Natural killer cell treated with Interleukin-12 subunit alpha and Interleukin-12 subunit beta and Interleukin-15 and Interleukin-18, amount 100 ng/mL, for 72 hours (primary cell): Measurements from ENCODE around the gene RNU7-1. TPM values are rescaled to one million over a fixed set of nuclear protein-coding genes. Genes with fewer than 3 reads are reported as not detected.
A peak's percentile ranks its signal among the peaks of the same experiment; 100 is the strongest.

Experiments used
- ATAC-seq, 2 donors: fragments of 150-1000 bp; cut with Tn5 transposase in 1 of 2; sonication (Bioruptor Pico), chemical (Tn5 transposase) in 1 of 2; 2 replicates each; pipeline ENCODE4 v1.10.0; 2021
- DNase-seq: peaks from one replicate; pipeline ENCODE4 v3.0.0; 2022; ENCODE audit warnings: low spot score
- H3K27ac Mint-ChIP-seq, 2 donors: 1 replicate in 1 of 2; 2 replicates in 1 of 2; pipeline ENCODE4 v1.8.0; 2022; ENCODE audit warnings: mixed read lengths in 2 of 2, mild to moderate bottlenecking in 1 of 2, moderate library complexity in 1 of 2
- H3K27me3 Mint-ChIP-seq, 2 donors: 1 replicate in 1 of 2; 2 replicates in 1 of 2; pipeline ENCODE4 v1.8.0; 2022; ENCODE audit warnings: mixed read lengths in 2 of 2
- H3K36me3 Mint-ChIP-seq: one replicate; pipeline ENCODE4 v1.8.0; 2022; ENCODE audit warnings: mixed read lengths
- H3K4me1 Mint-ChIP-seq, 2 donors: 1 replicate in 1 of 2; 2 replicates in 1 of 2; pipeline ENCODE4 v1.8.0; 2022; ENCODE audit warnings: low read depth in 2 of 2, mixed read lengths in 2 of 2, mild to moderate bottlenecking in 1 of 2
- H3K4me3 Mint-ChIP-seq: one replicate; pipeline ENCODE4 v1.8.0; 2022; ENCODE audit warnings: mixed read lengths
- H3K9me3 Mint-ChIP-seq: 2 replicates; pipeline ENCODE4 v1.8.0; 2022; ENCODE audit warnings: mixed read lengths
- total RNA-seq, 2 donors: library from RNA; stranded (reverse); gene quantifications; one replicate each; pipeline ENCODE4 v1.2.3, GENCODE V29; 2022

RNU7-1 gene
- total RNA-seq, 2 donors from 2014 or later = not detected

GRCh38 chr12:6964605-6965025 lies 21.0 kb downstream of the RNU7-1 start:
- Mint-ChIP-seq H3K4me1 (peaks cover 40 to 45% of the 10 kb centered on the region in 2 donors), H3K4me3 (no peak overlapping the region), H3K36me3 (peaks cover 21% of the 10 kb centered on the region), H3K27me3 (no peaks in the 10 kb centered on the region), H3K27ac (peak overlapping the region; percentile 84), H3K9me3 (no peaks in the 10 kb centered on the region)
- no peak for ATAC-seq
- no peak for DNase-seq

- H3K27ac Mint-ChIP-seq = peak overlapping the region; percentile 84
- H3K27me3 Mint-ChIP-seq = no peaks in the 10 kb centered on the region
- peaks cover 40 to 45% of the 10 kb centered on the region in 2 donors for H3K4me1 Mint-ChIP-seq
- no peaks in the 10 kb centered on the region for H3K9me3 Mint-ChIP-seq
- H3K36me3 Mint-ChIP-seq = peaks cover 21% of the 10 kb centered on the region
- peak; percentile 87 for DNase-seq
- H3K4me3 Mint-ChIP-seq = no peak overlapping the region
- peak; percentile 56 to 64 for ATAC-seq
Observed at GRCh38 chr12:6965026-6965661, 21.5 kb downstream of the RNU7-1 start.

DNA sequence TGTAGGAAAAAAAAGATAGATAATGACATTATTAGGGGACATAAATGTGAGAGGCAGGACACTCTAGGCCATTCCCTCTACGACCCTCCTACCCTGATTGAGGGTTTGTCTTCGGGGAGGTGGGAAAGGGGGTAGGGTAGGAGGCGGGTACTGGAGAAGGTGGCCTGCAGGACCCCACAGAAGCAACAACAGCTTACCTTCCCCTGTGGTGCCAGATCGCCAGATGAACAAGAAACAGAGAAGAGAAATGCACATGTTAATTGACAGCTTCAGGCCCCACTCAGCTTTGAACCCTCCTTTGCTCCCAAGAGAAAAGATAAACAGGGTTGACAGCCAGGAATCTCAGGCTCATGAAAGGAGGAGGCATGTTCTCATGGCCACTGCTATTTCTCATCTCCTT lies 22.1 kb downstream of the RNU7-1 start:
- DNase-seq (no peak), ATAC-seq (no peak)
- peaks cover 24% of the 10 kb centered on the region for H3K36me3 Mint-ChIP-seq
- peak overlapping the region; percentile 84 for H3K27ac Mint-ChIP-seq
- peaks cover 36 to 42% of the 10 kb centered on the region in 2 donors for H3K4me1 Mint-ChIP-seq
- no peak overlapping the region for H3K4me3 Mint-ChIP-seq
- no peaks in the 10 kb centered on the region for H3K27me3 Mint-ChIP-seq
- H3K9me3 Mint-ChIP-seq = no peaks in the 10 kb centered on the region

- DNase-seq (peak; percentile 23), ATAC-seq (no peak)
- no peaks in the 10 kb centered on the region for H3K27me3 Mint-ChIP-seq
- peak overlapping the region; percentile 84 for H3K27ac Mint-ChIP-seq
- H3K4me1 Mint-ChIP-seq = peaks cover 32 to 40% of the 10 kb centered on the region in 2 donors
- H3K4me3 Mint-ChIP-seq = no peak overlapping the region
- no peaks in the 10 kb centered on the region for H3K9me3 Mint-ChIP-seq
- H3K36me3 Mint-ChIP-seq = peaks cover 27% of the 10 kb centered on the region
Observed at GRCh38 chr12:6966351-6966750, 22.7 kb downstream of the RNU7-1 start.

DNA sequence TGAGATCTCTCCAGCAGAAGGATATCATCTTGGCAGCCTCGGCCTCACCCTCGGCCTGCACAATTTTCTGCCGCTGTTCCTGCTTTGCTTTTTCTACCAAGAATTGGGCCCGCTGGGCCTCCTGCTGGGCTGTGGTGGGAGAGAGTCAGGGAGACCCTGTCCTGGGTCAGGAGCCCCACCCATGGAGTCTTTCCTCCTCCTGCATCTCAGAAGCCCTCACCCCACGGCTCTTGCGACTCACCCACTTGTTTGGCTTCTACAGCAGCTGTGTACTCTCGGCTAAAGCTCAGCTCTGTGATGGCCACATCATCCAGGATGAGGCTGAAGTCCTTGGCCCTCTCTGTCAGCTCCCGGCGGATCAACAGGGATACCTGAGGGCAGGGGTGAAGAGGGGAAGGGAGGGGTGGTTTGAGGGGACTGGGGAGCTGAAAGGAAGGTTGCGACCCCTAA lies 24.1 kb downstream of the RNU7-1 start:
- DNase-seq (no peak), ATAC-seq (no peak)
- H3K4me3 Mint-ChIP-seq = no peak overlapping the region
- no peaks in the 10 kb centered on the region for H3K9me3 Mint-ChIP-seq
- no peaks in the 10 kb centered on the region for H3K27me3 Mint-ChIP-seq
- H3K27ac Mint-ChIP-seq = peak overlapping the region in 1 of 2 donors; percentile 25
- H3K36me3 Mint-ChIP-seq = peaks cover 39% of the 10 kb centered on the region
- H3K4me1 Mint-ChIP-seq = peaks cover 33 to 42% of the 10 kb centered on the region in 2 donors

GRCh38 chr12:6968426-6968825 lies 24.8 kb downstream of the RNU7-1 start:
- ATAC-seq (no peak), DNase-seq (no peak)
- H3K4me1 Mint-ChIP-seq = peaks cover 32 to 49% of the 10 kb centered on the region in 2 donors
- peak overlapping the region; percentile 94 to 98 for H3K27ac Mint-ChIP-seq
- no peaks in the 10 kb centered on the region for H3K27me3 Mint-ChIP-seq
- H3K4me3 Mint-ChIP-seq = peak overlapping the region; percentile 100
- no peaks in the 10 kb centered on the region for H3K9me3 Mint-ChIP-seq
- peaks cover 41% of the 10 kb centered on the region for H3K36me3 Mint-ChIP-seq

DNA sequence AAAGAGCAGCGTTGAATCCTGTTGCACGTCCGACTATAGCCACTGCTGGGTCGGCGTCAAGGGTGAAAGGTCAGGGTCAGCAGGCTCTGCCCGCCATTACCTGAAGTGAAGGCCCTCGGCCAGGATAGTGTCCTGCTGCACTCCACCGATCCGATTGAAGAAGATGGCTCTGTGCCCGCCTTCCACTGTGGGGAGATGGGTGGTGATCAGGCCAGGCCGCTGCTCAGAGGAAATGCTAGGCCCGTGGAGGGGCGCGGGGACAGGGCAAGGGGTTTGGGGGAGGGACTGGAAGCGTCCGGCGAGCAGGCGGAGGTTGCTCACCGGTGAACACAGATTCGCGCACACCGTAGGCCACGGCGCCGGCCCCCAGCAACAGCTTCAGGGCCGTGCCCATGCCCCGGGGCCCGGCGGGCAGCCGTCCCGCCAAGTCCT lies 26.5 kb downstream of the RNU7-1 start:
- DNase-seq (no peak), ATAC-seq (peak in 1 of 2 donors; percentile 51)
- Mint-ChIP-seq H3K27me3 (no peaks in the 10 kb centered on the region), H3K9me3 (no peaks in the 10 kb centered on the region), H3K4me1 (peaks cover 32 to 57% of the 10 kb centered on the region in 2 donors), H3K27ac (peak overlapping the region; percentile 94 to 98), H3K36me3 (peaks cover 41% of the 10 kb centered on the region), H3K4me3 (peak overlapping the region; percentile 100)

GRCh38 chr12:6974180-6974579 lies 30.6 kb downstream of the RNU7-1 start:
- Mint-ChIP-seq H3K27ac (peak overlapping the region in 1 of 2 donors; percentile 98), H3K4me1 (peaks cover 24 to 36% of the 10 kb centered on the region in 2 donors), H3K4me3 (no peak overlapping the region), H3K36me3 (peaks cover 43% of the 10 kb centered on the region), H3K9me3 (no peaks in the 10 kb centered on the region), H3K27me3 (no peaks in the 10 kb centered on the region)
- ATAC-seq = no peak
- no peak for DNase-seq

DNA sequence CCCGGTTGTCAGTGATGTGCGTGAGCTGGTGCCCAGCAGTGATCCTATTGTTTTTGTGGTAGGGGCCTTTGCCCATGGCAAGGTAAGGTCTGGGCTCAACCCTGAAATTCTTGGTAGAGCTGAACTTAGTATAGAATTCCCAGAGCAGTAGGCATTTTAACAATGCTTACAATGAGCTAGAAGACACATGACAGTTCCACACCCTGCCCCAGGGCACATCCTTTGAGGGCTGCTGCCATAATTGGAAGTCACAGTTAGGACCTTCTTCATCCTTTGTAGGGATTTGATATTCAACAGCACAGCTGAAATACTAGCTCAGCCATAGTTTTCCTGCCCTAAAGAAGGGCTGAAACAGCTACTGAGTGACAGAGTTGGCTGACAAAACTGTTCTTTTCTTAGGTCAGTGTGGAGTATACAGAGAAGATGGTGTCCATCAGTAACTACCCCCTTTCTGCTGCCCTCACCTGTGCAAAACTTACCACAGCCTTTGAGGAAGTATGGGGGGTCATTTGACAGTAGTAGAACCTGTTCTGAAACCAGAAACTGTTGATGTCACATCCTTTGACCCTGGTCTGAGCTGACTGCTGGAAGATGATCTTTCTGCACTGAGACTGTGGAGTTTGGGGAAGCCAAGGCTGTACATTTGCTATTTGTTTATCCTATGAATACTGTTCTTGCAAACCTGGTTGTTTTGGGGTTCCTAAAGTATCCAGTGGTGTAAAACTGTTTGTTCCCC lies 31.8 kb downstream of the RNU7-1 start:
- peaks cover 22 to 33% of the 10 kb centered on the region in 2 donors for H3K4me1 Mint-ChIP-seq
- no peaks in the 10 kb centered on the region for H3K9me3 Mint-ChIP-seq
- H3K36me3 Mint-ChIP-seq = peaks cover 41% of the 10 kb centered on the region
- H3K27ac Mint-ChIP-seq = no peak overlapping the region
- no peak for DNase-seq
- H3K27me3 Mint-ChIP-seq = no peaks in the 10 kb centered on the region
- H3K4me3 Mint-ChIP-seq = no peak overlapping the region
- no peak for ATAC-seq

DNA sequence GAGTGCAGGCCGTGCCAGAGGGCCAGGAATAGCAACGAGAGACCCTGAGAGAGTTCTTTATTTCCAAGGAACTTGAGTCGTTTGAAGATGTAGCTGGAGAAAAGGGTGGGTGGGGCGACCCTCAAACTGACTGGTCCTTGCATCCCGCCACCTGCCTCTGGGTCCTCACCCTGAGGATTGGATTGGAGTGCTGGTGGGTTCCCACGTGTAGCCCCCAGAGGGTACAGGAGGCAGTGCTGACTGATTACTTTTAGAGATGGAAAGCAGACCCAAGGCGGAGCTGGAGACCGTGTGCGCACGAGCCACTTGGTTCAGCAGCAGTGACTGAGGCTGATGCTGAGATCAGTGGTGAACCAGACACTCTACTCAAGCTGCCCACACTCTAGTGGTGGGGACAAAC lies 34.0 kb downstream of the RNU7-1 start:
- peaks cover 8 to 19% of the 10 kb centered on the region in 2 donors for H3K4me1 Mint-ChIP-seq

DNA sequence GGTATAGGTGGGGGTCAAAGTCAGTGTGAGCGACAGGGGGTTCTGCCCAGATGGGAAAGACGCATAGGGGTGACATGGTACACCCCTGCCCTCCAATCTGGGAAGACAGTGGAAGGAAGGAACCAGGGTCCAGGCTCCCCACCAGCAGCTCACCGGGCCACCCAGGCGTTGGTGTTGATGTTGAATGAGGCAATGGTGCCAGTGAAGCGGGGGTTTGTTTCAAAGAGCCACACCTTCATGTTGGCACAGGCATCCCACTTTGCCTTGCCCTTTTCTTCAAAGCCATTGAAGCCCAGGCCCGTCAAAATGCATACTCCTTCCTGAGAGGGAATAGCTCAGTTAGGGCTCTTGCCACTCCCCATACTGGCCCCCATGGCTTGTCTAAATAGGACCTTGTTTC lies 34.6 kb downstream of the RNU7-1 start:
- H3K4me3 Mint-ChIP-seq = no peak overlapping the region
- no peaks in the 10 kb centered on the region for H3K9me3 Mint-ChIP-seq
- no peaks in the 10 kb centered on the region for H3K27me3 Mint-ChIP-seq
- peaks cover 6 to 14% of the 10 kb centered on the region in 2 donors for H3K4me1 Mint-ChIP-seq
- DNase-seq = no peak
- H3K36me3 Mint-ChIP-seq = peaks cover 24% of the 10 kb centered on the region
- no peak for ATAC-seq
- peak overlapping the region; percentile 21 to 60 for H3K27ac Mint-ChIP-seq

More for the DNA sequence above, 34.0 kb downstream of the RNU7-1 start:
- H3K4me3 Mint-ChIP-seq = no peak overlapping the region
- no peaks in the 10 kb centered on the region for H3K27me3 Mint-ChIP-seq
- peak overlapping the region in 1 of 2 donors; percentile 57 for H3K27ac Mint-ChIP-seq
- ATAC-seq = no peak
- H3K9me3 Mint-ChIP-seq = no peaks in the 10 kb centered on the region
- no peak for DNase-seq
- H3K36me3 Mint-ChIP-seq = peaks cover 24% of the 10 kb centered on the region

GRCh38 chr12:6978611-6979011 lies 35.0 kb downstream of the RNU7-1 start:
- Mint-ChIP-seq H3K36me3 (peaks cover 27% of the 10 kb centered on the region), H3K4me1 (peaks cover 6 to 10% of the 10 kb centered on the region in 2 donors)
- no peak for ATAC-seq

GRCh38 chr12:6979021-6979420 lies 35.4 kb downstream of the RNU7-1 start:
- DNase-seq = no peak
- no peaks in the 10 kb centered on the region for H3K27me3 Mint-ChIP-seq
- ATAC-seq = no peak
- peaks cover 27% of the 10 kb centered on the region for H3K36me3 Mint-ChIP-seq
- peak overlapping the region in 1 of 2 donors; percentile 21 for H3K27ac Mint-ChIP-seq
- peaks cover 5 to 6% of the 10 kb centered on the region in 2 donors for H3K4me1 Mint-ChIP-seq
- no peaks in the 10 kb centered on the region for H3K9me3 Mint-ChIP-seq
- H3K4me3 Mint-ChIP-seq = no peak overlapping the region

More at GRCh38 chr12:6978611-6979011, 35.0 kb downstream of the RNU7-1 start:
- Mint-ChIP-seq H3K9me3 (no peaks in the 10 kb centered on the region), H3K27me3 (no peaks in the 10 kb centered on the region), H3K4me3 (no peak overlapping the region), H3K27ac (peak overlapping the region; percentile 21 to 60)
- DNase-seq = no peak

- Mint-ChIP-seq H3K27ac (no peak overlapping the region), H3K36me3 (peaks cover 27% of the 10 kb centered on the region), H3K9me3 (no peaks in the 10 kb centered on the region), H3K4me3 (no peak overlapping the region), H3K4me1 (peaks cover 4 to 6% of the 10 kb centered on the region in 2 donors), H3K27me3 (no peaks in the 10 kb centered on the region)
- DNase-seq (no peak), ATAC-seq (no peak)
Observed at GRCh38 chr12:6979453-6979852, 35.8 kb downstream of the RNU7-1 start.
